C4-2B (cell line): ENCODE data around the gene CCNL2.
A peak's percentile ranks its signal among the peaks of the same experiment; 100 is the strongest.

Experiments
- ZFX ChIP-seq: fragments of 450-650 bp; IDR thresholded peaks from 2 replicates; pipeline ENCODE4 v1.6.1; 2017
- TF ChIP-seq, protein P1 (sequence below): fragments of 450-650 bp; conservative IDR thresholded peaks from 2 replicates; pipeline ENCODE4 v1.5.1; 2017; ENCODE audit warnings: mild to moderate bottlenecking

GRCh38 chr1:1402072-1402900, 3.2 kb upstream of the CCNL2 start:
- TF ChIP-seq, protein P1, sequence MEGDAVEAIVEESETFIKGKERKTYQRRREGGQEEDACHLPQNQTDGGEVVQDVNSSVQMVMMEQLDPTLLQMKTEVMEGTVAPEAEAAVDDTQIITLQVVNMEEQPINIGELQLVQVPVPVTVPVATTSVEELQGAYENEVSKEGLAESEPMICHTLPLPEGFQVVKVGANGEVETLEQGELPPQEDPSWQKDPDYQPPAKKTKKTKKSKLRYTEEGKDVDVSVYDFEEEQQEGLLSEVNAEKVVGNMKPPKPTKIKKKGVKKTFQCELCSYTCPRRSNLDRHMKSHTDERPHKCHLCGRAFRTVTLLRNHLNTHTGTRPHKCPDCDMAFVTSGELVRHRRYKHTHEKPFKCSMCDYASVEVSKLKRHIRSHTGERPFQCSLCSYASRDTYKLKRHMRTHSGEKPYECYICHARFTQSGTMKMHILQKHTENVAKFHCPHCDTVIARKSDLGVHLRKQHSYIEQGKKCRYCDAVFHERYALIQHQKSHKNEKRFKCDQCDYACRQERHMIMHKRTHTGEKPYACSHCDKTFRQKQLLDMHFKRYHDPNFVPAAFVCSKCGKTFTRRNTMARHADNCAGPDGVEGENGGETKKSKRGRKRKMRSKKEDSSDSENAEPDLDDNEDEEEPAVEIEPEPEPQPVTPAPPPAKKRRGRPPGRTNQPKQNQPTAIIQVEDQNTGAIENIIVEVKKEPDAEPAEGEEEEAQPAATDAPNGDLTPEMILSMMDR: peak; percentile 87
- no peak for TF ChIP-seq ZFX
